Measurements from ENCODE around the gene TMEM154. TPM values are rescaled to one million over a fixed set of nuclear protein-coding genes. Genes with fewer than 3 reads are reported as not detected.

The TMEM154 gene
- total RNA-seq, 3 donors from 2014 or later (not counting 1 experiment from before 2014, with no cell fraction given), result 9.8 to 45.4 (median 10.5) TPM

- Histone ChIP-seq H3K9me3 (ENCODE audit: control insufficient read depth, insufficient read depth, low read length) (no peaks in the 10 kb centered on the region), H3K4me3 (ENCODE audit: low read length) (no peak overlapping the region), H3K36me3 (ENCODE audit: control insufficient read depth, insufficient read depth, low read length) (peaks cover 7% of the 10 kb centered on the region), H3K27me3 (ENCODE audit: control insufficient read depth, insufficient read depth, low read length) (no peaks in the 10 kb centered on the region), H3K27ac (ENCODE audit: low read length) (no peak overlapping the region), H3K4me1 (ENCODE audit: control insufficient read depth, insufficient read depth, low read length) (peaks cover 18% of the 10 kb centered on the region)
- no peak overlapping the region for H3K4me3 Mint-ChIP-seq
- TF ChIP-seq, protein P1, sequence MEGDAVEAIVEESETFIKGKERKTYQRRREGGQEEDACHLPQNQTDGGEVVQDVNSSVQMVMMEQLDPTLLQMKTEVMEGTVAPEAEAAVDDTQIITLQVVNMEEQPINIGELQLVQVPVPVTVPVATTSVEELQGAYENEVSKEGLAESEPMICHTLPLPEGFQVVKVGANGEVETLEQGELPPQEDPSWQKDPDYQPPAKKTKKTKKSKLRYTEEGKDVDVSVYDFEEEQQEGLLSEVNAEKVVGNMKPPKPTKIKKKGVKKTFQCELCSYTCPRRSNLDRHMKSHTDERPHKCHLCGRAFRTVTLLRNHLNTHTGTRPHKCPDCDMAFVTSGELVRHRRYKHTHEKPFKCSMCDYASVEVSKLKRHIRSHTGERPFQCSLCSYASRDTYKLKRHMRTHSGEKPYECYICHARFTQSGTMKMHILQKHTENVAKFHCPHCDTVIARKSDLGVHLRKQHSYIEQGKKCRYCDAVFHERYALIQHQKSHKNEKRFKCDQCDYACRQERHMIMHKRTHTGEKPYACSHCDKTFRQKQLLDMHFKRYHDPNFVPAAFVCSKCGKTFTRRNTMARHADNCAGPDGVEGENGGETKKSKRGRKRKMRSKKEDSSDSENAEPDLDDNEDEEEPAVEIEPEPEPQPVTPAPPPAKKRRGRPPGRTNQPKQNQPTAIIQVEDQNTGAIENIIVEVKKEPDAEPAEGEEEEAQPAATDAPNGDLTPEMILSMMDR (IDR thresholded peaks at IDR 0.05), result peak; percentile 81
- no peaks in the 10 kb centered on the region for H3K36me3 Mint-ChIP-seq
- DNase-seq (peak in 1 of 2 donors; percentile 51), ATAC-seq (peak in 2 of 3 donors; percentile 33 to 50)
- WGBS (ENCODE audit: insufficient coverage), result 70% methylated on average over 5 of the region's 8 CpGs
- no peaks in the 10 kb centered on the region for H3K9me3 Mint-ChIP-seq
- H3K27ac Mint-ChIP-seq, result no peak overlapping the region
- peaks cover 0 to 15% of the 10 kb centered on the region in 2 donors for H3K4me1 Mint-ChIP-seq
- intact Hi-C loops (cut with micrococcal nuclease), result loop anchor here (1.0 to 2.0 kb wide), 3 partner anchors 139 to 232 kb away; no protein-coding TSS in a partner anchor
- no peaks in the 10 kb centered on the region for H3K27me3 Mint-ChIP-seq (ENCODE audit: low read depth in 2 of 2)
Observed at GRCh38 chr4:152640058-152640921, 39.5 kb downstream of the TMEM154 start.

DNA sequence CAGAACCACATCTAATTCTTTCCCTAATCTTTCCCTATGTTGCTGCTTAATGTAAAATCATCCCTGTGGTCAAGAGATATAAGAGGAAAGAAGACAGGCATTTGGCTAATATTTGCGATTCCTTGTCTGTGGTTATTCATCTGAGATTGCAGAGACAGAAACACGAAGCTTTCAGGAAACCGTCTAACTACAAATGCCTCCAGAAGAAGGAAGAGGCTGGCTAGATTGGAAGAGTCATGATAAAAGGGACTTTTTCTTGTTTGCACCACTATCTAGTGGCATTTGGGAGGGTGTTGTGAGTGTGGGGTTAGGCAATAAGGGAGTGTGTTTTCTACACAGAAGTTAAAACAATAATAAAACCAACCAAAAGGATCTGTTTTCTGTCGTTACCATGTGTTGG lies 43.9 kb downstream of the TMEM154 start:
- Mint-ChIP-seq H3K4me1 (no peaks in the 10 kb centered on the region), H3K36me3 (no peaks in the 10 kb centered on the region), H3K4me3 (no peak overlapping the region), H3K27me3 (ENCODE audit: low read depth in 2 of 2) (no peaks in the 10 kb centered on the region), H3K27ac (no peak overlapping the region), H3K9me3 (no peaks in the 10 kb centered on the region)
- Histone ChIP-seq H3K27ac (ENCODE audit: low read length) (peak overlapping the region; percentile 15), H3K9me3 (ENCODE audit: control insufficient read depth, insufficient read depth, low read length) (no peaks in the 10 kb centered on the region), H3K4me3 (ENCODE audit: low read length) (no peak overlapping the region), H3K36me3 (ENCODE audit: control insufficient read depth, insufficient read depth, low read length) (peaks cover 7% of the 10 kb centered on the region), H3K27me3 (ENCODE audit: control insufficient read depth, insufficient read depth, low read length) (no peaks in the 10 kb centered on the region), H3K4me1 (ENCODE audit: control insufficient read depth, insufficient read depth, low read length) (no peaks in the 10 kb centered on the region)
- WGBS (ENCODE audit: insufficient coverage), result 87% methylated on average over 4 of the region's 4 CpGs
- DNase-seq, result no peak
- TF ChIP-seq, protein P1 (IDR thresholded peaks at IDR 0.05), result no peak
- intact Hi-C loops (cut with micrococcal nuclease), result no loop called here
- peak in 1 of 3 donors; percentile 84 for ATAC-seq

- Mint-ChIP-seq H3K36me3 (no peaks in the 10 kb centered on the region), H3K27ac (no peak overlapping the region), H3K27me3 (ENCODE audit: low read depth in 2 of 2) (no peaks in the 10 kb centered on the region), H3K4me3 (no peak overlapping the region), H3K4me1 (no peaks in the 10 kb centered on the region), H3K9me3 (no peaks in the 10 kb centered on the region)
- Histone ChIP-seq H3K4me1 (ENCODE audit: control insufficient read depth, insufficient read depth, low read length) (no peaks in the 10 kb centered on the region), H3K4me3 (ENCODE audit: low read length) (no peak overlapping the region), H3K9me3 (ENCODE audit: control insufficient read depth, insufficient read depth, low read length) (no peaks in the 10 kb centered on the region), H3K27me3 (ENCODE audit: control insufficient read depth, insufficient read depth, low read length) (no peaks in the 10 kb centered on the region), H3K27ac (ENCODE audit: low read length) (no peak overlapping the region), H3K36me3 (ENCODE audit: control insufficient read depth, insufficient read depth, low read length) (peaks cover 11% of the 10 kb centered on the region)
- peak in 1 of 3 donors; percentile 44 for ATAC-seq
- no peak for DNase-seq
- intact Hi-C loops (cut with micrococcal nuclease), result no loop called here
- WGBS (ENCODE audit: insufficient coverage), result no CpG with 5 or more reads among the region's 4 CpGs
- TF ChIP-seq, protein P1 (IDR thresholded peaks at IDR 0.05), result no peak
Observed at GRCh38 chr4:152634110-152634760, 45.6 kb downstream of the TMEM154 start.

All from natural killer cell (primary cell).